H1 (cell line): ENCODE measurements around the gene LRP8. TPM values are rescaled to one million over a fixed set of nuclear protein-coding genes. Genes with fewer than 3 reads are reported as not detected.

Experiments used
- CTCF ChIA-PET: fragments of 300-600 bp; sonication (Branson Sonifier 250); formaldehyde crosslinking; loops from one replicate; lab custom pipeline; 2021; ENCODE audit not compliant: partially characterized antibody; lab: Charles Lee
- POLR2A ChIA-PET: fragments of 300-600 bp; sonication (Branson Sonifier 250); formaldehyde crosslinking; loops from one replicate; lab custom pipeline; 2021; ENCODE audit warnings: inconsistent platforms; ENCODE audit not compliant: partially characterized antibody; lab: Charles Lee
- DNase-seq, 2 experiments: peaks; one replicate each; pipeline versions ENCODE4 v3.0.0 to v3.0.0-alpha.2; 2010 to 2022; ENCODE audit warnings: low spot score in 2 of 2, low read depth in 1 of 2, mixed read lengths in 1 of 2
- FAIRE-seq: peaks from 2 replicates; lab custom pipeline; 2011; peaks lifted over from hg19 to GRCh38; lab: Jason Lieb, UNC
- H2AFZ ChIP-seq: 2 replicates; pipeline ENCODE4 v1.8.1; 2012; ENCODE audit warnings: low read length, inconsistent platforms
- H2AK5ac ChIP-seq: 2 replicates; pipeline ENCODE4 v1.6.1; 2013; ENCODE audit warnings: low read depth, low read length
- H2BK120ac ChIP-seq: replicated peaks from 2 replicates; pipeline ENCODE3; 2013; ENCODE audit warnings: low read depth, low read length, inconsistent platforms
- H2BK12ac ChIP-seq: 2 replicates; pipeline ENCODE4 v1.6.1; 2013; ENCODE audit warnings: low read depth, low read length
- H2BK15ac ChIP-seq: 2 replicates; pipeline ENCODE4 v1.6.1; 2013; ENCODE audit warnings: low read length
- H2BK20ac ChIP-seq: 2 replicates; pipeline ENCODE4 v1.6.1; 2013; ENCODE audit warnings: low read length
- H2BK5ac ChIP-seq: 2 replicates; pipeline ENCODE4 v1.6.1; 2013; ENCODE audit warnings: low read depth, low read length
- H3K14ac ChIP-seq: 2 replicates; pipeline ENCODE4 v1.6.1; 2013; ENCODE audit warnings: inconsistent platforms; ENCODE audit not compliant: insufficient read length
- H3K18ac ChIP-seq: 2 replicates; pipeline ENCODE4 v1.6.1; 2013; ENCODE audit warnings: low read length; ENCODE audit errors: extremely low read depth
- H3K23ac ChIP-seq: 2 replicates; pipeline ENCODE4 v1.6.1; 2013; ENCODE audit warnings: inconsistent platforms; ENCODE audit not compliant: insufficient read length
- H3K23me2 ChIP-seq: 2 replicates; pipeline ENCODE4 v1.6.1; 2013; ENCODE audit warnings: low read depth, low read length
- H3K27ac ChIP-seq: 2 replicates; pipeline ENCODE4 v1.6.1; 2011; ENCODE audit warnings: low read depth, low read length, inconsistent platforms
- H3K27me3 ChIP-seq, 4 experiments: replicated peaks in 1 of 4; 1 replicate in 1 of 4; 2 replicates in 3 of 4; pipeline versions ENCODE4 v1.6.1 to v1.8.1; 2011 to 2013; ENCODE audit warnings: low read length in 3 of 4, mild to moderate bottlenecking in 3 of 4, inconsistent platforms in 2 of 4, mixed read lengths in 2 of 4, moderate library complexity in 1 of 4; ENCODE audit not compliant: control insufficient read depth in 3 of 4, insufficient read depth in 3 of 4; ENCODE audit errors: extremely low read depth in 1 of 4
- H3K36me3 ChIP-seq, 4 experiments: 2 replicates each; pipeline versions ENCODE4 v1.6.1 to v1.8.1; 2011 to 2013; ENCODE audit warnings: mild to moderate bottlenecking in 4 of 4, low read length in 3 of 4, moderate library complexity in 2 of 4, control low read depth in 1 of 4, inconsistent platforms in 1 of 4; ENCODE audit not compliant: insufficient read depth in 4 of 4, control insufficient read depth in 2 of 4
- H3K4ac ChIP-seq: replicated peaks from 2 replicates; pipeline ENCODE3; 2013; ENCODE audit warnings: low read length, low read depth, mixed read lengths, inconsistent platforms; ENCODE audit not compliant: insufficient read length
- H3K4me1 ChIP-seq, 4 experiments: replicated peaks in 1 of 4; 1 replicate in 1 of 4; 2 replicates in 3 of 4; pipeline versions ENCODE4 v1.6.1 to v1.8.1; 2011 to 2013; ENCODE audit warnings: low read length in 3 of 4, inconsistent platforms in 2 of 4, mixed read lengths in 1 of 4; ENCODE audit not compliant: insufficient read depth in 4 of 4, control insufficient read depth in 3 of 4
- H3K4me2 ChIP-seq, 2 experiments: 2 replicates each; pipeline versions ENCODE4 v1.6.1 to v1.8.1; 2011 to 2013; ENCODE audit warnings: low read depth in 2 of 2, low read length in 2 of 2, control low read depth in 1 of 2, inconsistent platforms in 1 of 2, mild to moderate bottlenecking in 1 of 2; ENCODE audit not compliant: insufficient read depth in 1 of 2
- H3K4me3 ChIP-seq, 4 experiments: fragments of 200-600, 300-600 bp in 1 of 4; sonication (generic), shearing (Covaris generic), sonication (Bioruptor Twin) in 1 of 4; 2 replicates each; pipeline versions ENCODE4 v1.5.1 to v1.8.1; 2011 to 2016; ENCODE audit warnings: low read length in 4 of 4, low read depth in 3 of 4, control low read depth in 2 of 4, inconsistent platforms in 2 of 4, mild to moderate bottlenecking in 2 of 4, mixed read lengths in 1 of 4, moderate library complexity in 1 of 4; ENCODE audit not compliant: insufficient read depth in 2 of 4; ENCODE audit errors: extremely low read depth in 1 of 4
- H3K56ac ChIP-seq: replicated peaks from 2 replicates; pipeline ENCODE3; 2013; ENCODE audit warnings: low read depth, mild to moderate bottlenecking, mixed read lengths, low read length, inconsistent platforms; ENCODE audit not compliant: insufficient read length
- H3K79me1 ChIP-seq: 2 replicates; pipeline ENCODE4 v1.6.1; 2013; ENCODE audit warnings: low read depth, low read length, control low read depth
- H3K79me2 ChIP-seq, 2 experiments: 2 replicates each; pipeline versions ENCODE4 v1.6.1 to v1.8.1; 2012 to 2013; ENCODE audit warnings: low read length in 2 of 2, mild to moderate bottlenecking in 2 of 2, inconsistent platforms in 1 of 2; ENCODE audit not compliant: insufficient read depth in 2 of 2, control insufficient read depth in 1 of 2
- H3K9ac ChIP-seq, 4 experiments: replicated peaks in 1 of 4; 1 replicate in 1 of 4; 2 replicates in 3 of 4; pipeline versions ENCODE4 v1.6.1 to v1.8.1; 2011 to 2013; ENCODE audit warnings: low read depth in 3 of 4, low read length in 3 of 4, control low read depth in 2 of 4, mild to moderate bottlenecking in 2 of 4, moderate library complexity in 2 of 4, inconsistent platforms in 1 of 4; ENCODE audit errors: extremely low read depth in 1 of 4
- H3K9me3 ChIP-seq, 2 experiments: 2 replicates each; pipeline versions ENCODE4 v1.6.1 to v1.8.1; 2012 to 2013; ENCODE audit warnings: mild to moderate bottlenecking in 2 of 2, moderate library complexity in 2 of 2, control low read depth in 1 of 2, inconsistent platforms in 1 of 2, low read depth in 1 of 2, low read length in 1 of 2, mixed read lengths in 1 of 2; ENCODE audit not compliant: insufficient read depth in 2 of 2
- H4K20me1 ChIP-seq, 2 experiments: replicated peaks in 1 of 2; 2 replicates each; pipeline versions ENCODE3 to v1.8.1; 2011 to 2013; ENCODE audit warnings: inconsistent platforms in 2 of 2, low read length in 2 of 2, mild to moderate bottlenecking in 1 of 2; ENCODE audit not compliant: insufficient read depth in 2 of 2, control insufficient read depth in 1 of 2
- H4K5ac ChIP-seq: 2 replicates; pipeline ENCODE4 v1.6.1; 2013; ENCODE audit warnings: low read length, low read depth, mixed read lengths, inconsistent platforms; ENCODE audit not compliant: insufficient read length
- H4K8ac ChIP-seq: 2 replicates; pipeline ENCODE4 v1.8.0; 2013; ENCODE audit warnings: mild to moderate bottlenecking, moderate library complexity, low read length, inconsistent platforms; ENCODE audit not compliant: insufficient read depth; ENCODE audit errors: extremely low read depth
- H4K91ac ChIP-seq: replicated peaks from 2 replicates; pipeline ENCODE3; 2013; ENCODE audit warnings: low read length, mixed read lengths, inconsistent platforms; ENCODE audit not compliant: insufficient read length
- ATF3 ChIP-seq: IDR thresholded peaks from 2 replicates; pipeline ENCODE4 v1.6.1; 2011; ENCODE audit warnings: low read depth, mild to moderate bottlenecking, low read length; ENCODE audit not compliant: insufficient read depth
- BACH1 ChIP-seq: IDR thresholded peaks from 2 replicates; pipeline ENCODE4 v1.6.1; 2012; ENCODE audit warnings: low read length, improper control_type of control experiment
- CBX5 ChIP-seq: fragments of 300-800, 300-1000 bp; sonication (generic); IDR thresholded peaks from 2 replicates; pipeline ENCODE4 v1.7.1; 2016; ENCODE audit warnings: antibody characterized with exemption, low read length, low read depth
- CEBPB ChIP-seq: IDR thresholded peaks from 2 replicates; pipeline ENCODE4 v1.6.1; 2012; ENCODE audit warnings: low read depth, low read length
- JUND ChIP-seq: IDR thresholded peaks from 2 replicates; pipeline ENCODE4 v1.6.1; 2011; ENCODE audit warnings: mild to moderate bottlenecking, improper control_type of control experiment, low read length
- POLR2A ChIP-seq, 2 experiments: IDR thresholded peaks; 1 replicate in 1 of 2; 2 replicates in 1 of 2; pipeline ENCODE4 v1.6.1; 2011; ENCODE audit warnings: low read depth in 2 of 2, low read length in 2 of 2, mild to moderate bottlenecking in 2 of 2; ENCODE audit errors: control extremely low read depth in 1 of 2
- RAD21 ChIP-seq, 2 experiments: IDR thresholded peaks in 1 of 2; conservative IDR thresholded peaks in 1 of 2; 2 replicates each; pipeline ENCODE4 v1.6.1; 2011; ENCODE audit warnings: low read depth in 2 of 2, low read length in 2 of 2, improper control_type of control experiment in 1 of 2, inconsistent platforms in 1 of 2, mild to moderate bottlenecking in 1 of 2, moderate library complexity in 1 of 2
- RXRA ChIP-seq: IDR thresholded peaks from 2 replicates; pipeline ENCODE4 v1.6.1; 2011; ENCODE audit warnings: low read depth, mild to moderate bottlenecking, low read length, moderate library complexity; ENCODE audit not compliant: insufficient read depth
- SIX5 ChIP-seq: IDR thresholded peaks from 2 replicates; pipeline ENCODE4 v1.6.1; 2011; ENCODE audit warnings: mild to moderate bottlenecking, low read depth, low read length
- USF2 ChIP-seq: IDR thresholded peaks from 2 replicates; pipeline ENCODE4 v1.6.1; 2011; ENCODE audit warnings: low read length, improper control_type of control experiment
- YY1 ChIP-seq: IDR thresholded peaks from 2 replicates; pipeline ENCODE4 v1.6.1; 2011; ENCODE audit warnings: low read depth, mild to moderate bottlenecking, low read length
- ZNF274 ChIP-seq: IDR thresholded peaks from 2 replicates; pipeline ENCODE4 v1.7.0; 2012; ENCODE audit warnings: low read length, borderline replicate concordance; ENCODE audit errors: extremely low read depth
- WGBS, 2 experiments: shearing (Covaris generic) in 1 of 2; methylation state at CpG; one replicate each; pipeline versions ENCODE4 v1.1.6 to v1.1.7; 2013 to 2015; ENCODE audit warnings: low lambda C conversion rate in 2 of 2, mixed read lengths in 2 of 2, inconsistent platforms in 1 of 2, low coverage in 1 of 2, missing lambda C conversion rate in 1 of 2; ENCODE audit not compliant: insufficient replicate concordance in 2 of 2, insufficient coverage in 1 of 2, insufficient read length in 1 of 2; ENCODE audit errors: extremely low coverage in 1 of 2, missing lambda C conversion rate in 1 of 2; 5-methylcytosine and 5-hydroxymethylcytosine counted together
- polyA plus RNA-seq, 7 experiments: library from polyadenylated mRNA; depleted of rRNA in 3 of 7; stranded (reverse) in 5 of 7; unstranded in 2 of 7; fragments of >200 nt in 5 of 7; fragments of 200-250 nt in 2 of 7; gene quantifications; 1 replicate in 5 of 7; 2 replicates in 1 of 7; 4 replicates in 1 of 7; pipeline versions ENCODE4 v1.2.1 to v1.2.3, GENCODE V29; 2011 to 2013; ENCODE audit warnings: missing spikeins in 2 of 7, mixed read lengths in 2 of 7
- total RNA-seq: library from RNA; stranded (reverse); fragmentation: NEBNext Ultra II Directional; extraction: Animal tissue kit (Norgen Biotek cat#: 25700); gene quantifications from 2 replicates; pipeline ENCODE4 v1.2.1, GENCODE V29; 2021

Gene LRP8
- total and polyA plus RNA-seq, 2 of the 8 experiments (the other 6 are each of a cell fraction or from before 2014, with no cell fraction given), result 63.2 to 66.4 TPM

- no peaks in the 10 kb centered on the region; the same call in 1 of the 2 replicates for H3K23me2 ChIP-seq
- no peaks in the 10 kb centered on the region for H3K36me3 ChIP-seq
- H2BK20ac ChIP-seq, result no peak overlapping the region
- H3K4me2 ChIP-seq, result no peak overlapping the region
- peaks cover 0 to 8% (median 3%) of the 10 kb centered on the region in 4 experiments; a peak in 3 of 7 replicates for H3K4me1 ChIP-seq
- peaks cover 0 to 3% (median 0%) of the 10 kb centered on the region in 4 experiments; a peak in 2 of 7 replicates for H3K27me3 ChIP-seq
- H2BK12ac ChIP-seq, result no peak overlapping the region
- no peak overlapping the region for H3K9ac ChIP-seq
- no peak overlapping the region for H2BK120ac ChIP-seq
- H4K5ac ChIP-seq, result no peak overlapping the region
- H3K79me1 ChIP-seq, result no peaks in the 10 kb centered on the region
- H4K91ac ChIP-seq, result no peak overlapping the region
- H2BK5ac ChIP-seq, result no peak overlapping the region
- H3K18ac ChIP-seq, result no peak overlapping the region
- no peak overlapping the region for H2AFZ ChIP-seq
- no peak overlapping the region for H3K23ac ChIP-seq
- FAIRE-seq (no peak), DNase-seq (peak in 1 of 2 experiments; percentile 53)
- no peaks in the 10 kb centered on the region for H3K79me2 ChIP-seq
- no peak overlapping the region for H4K8ac ChIP-seq
- H2BK15ac ChIP-seq, result no peak overlapping the region
- no peak overlapping the region for H3K14ac ChIP-seq
- ChIA-PET CTCF (interaction anchor here (1.0 to 4.3 kb wide), 6 partner anchors 14 to 217 kb away, joined by 3 to 29 read pairs (median 4); no protein-coding TSS in a partner anchor), POLR2A (interaction anchor here (1.0 to 1.1 kb wide), 2 partner anchors 17 to 18 kb away, joined by 3 to 5 read pairs; no protein-coding TSS in a partner anchor)
- no peak overlapping the region for H3K56ac ChIP-seq
- no peak overlapping the region for H2AK5ac ChIP-seq
- H3K4me3 ChIP-seq, result no peak overlapping the region
- no peaks in the 10 kb centered on the region for H4K20me1 ChIP-seq
- H3K27ac ChIP-seq, result no peak overlapping the region
- no peak overlapping the region for H3K4ac ChIP-seq
- H3K9me3 ChIP-seq, result no peaks in the 10 kb centered on the region
- WGBS, 2 experiments, result 85% methylated on average over 11 of the region's 14 CpGs; no CpG with 5 or more reads in 1 of the 2 experiments
- TF ChIP-seq CEBPB (no peak), CBX5 (no peak), ZNF274 (no peak), RXRA (no peak), ATF3 (no peak), SIX5 (no peak), POLR2A (IDR thresholded peaks at IDR 0.05; ENCODE audit: control extremely low read depth in 1 of 2, low read depth in 2 of 2, low read length in 2 of 2) (no peak), USF2 (no peak), RAD21 (IDR thresholded peaks at IDR 0.05 in 1 of 2, conservative IDR thresholded peaks at IDR 0.05 in 1 of 2; ENCODE audit: low read depth in 2 of 2, low read length in 2 of 2) (no peak), JUND (no peak), BACH1 (no peak), YY1 (no peak)
Observed at GRCh38 chr1:53376041-53376461, 48.2 kb upstream of the LRP8 start.
